Panc1 (cell line): ENCODE measurements around the gene SWAP70.

Source experiments
- POLR2AphosphoS5 ChIP-seq: IDR thresholded peaks from 2 replicates; pipeline ENCODE4 v1.6.1; 2012; ENCODE audit warnings: mild to moderate bottlenecking, low read depth, low read length, moderate library complexity
- SIN3A ChIP-seq: IDR thresholded peaks from 2 replicates; pipeline ENCODE4 v1.6.1; 2012; ENCODE audit warnings: low read depth, mild to moderate bottlenecking, low read length, moderate library complexity, borderline replicate concordance; ENCODE audit not compliant: insufficient read depth
- TCF7L2 ChIP-seq: IDR thresholded peaks from 2 replicates; pipeline ENCODE4 v1.6.1; 2011; ENCODE audit warnings: mild to moderate bottlenecking, low read depth, low read length, inconsistent platforms
- TF ChIP-seq, protein P1 (sequence below): fragments of 450-650 bp; IDR thresholded peaks from 2 replicates; pipeline ENCODE4 v1.5.1; 2017; ENCODE audit warnings: mild to moderate bottlenecking
- TF ChIP-seq, protein P2 (sequence below), 2 experiments: IDR thresholded peaks; 2 replicates each; pipeline ENCODE4 v1.6.1; 2011 to 2012; ENCODE audit warnings: low read depth in 2 of 2, control low read depth in 1 of 2, low read length in 1 of 2, mild to moderate bottlenecking in 1 of 2, moderate library complexity in 1 of 2; ENCODE audit not compliant: insufficient read depth in 1 of 2

DNA sequence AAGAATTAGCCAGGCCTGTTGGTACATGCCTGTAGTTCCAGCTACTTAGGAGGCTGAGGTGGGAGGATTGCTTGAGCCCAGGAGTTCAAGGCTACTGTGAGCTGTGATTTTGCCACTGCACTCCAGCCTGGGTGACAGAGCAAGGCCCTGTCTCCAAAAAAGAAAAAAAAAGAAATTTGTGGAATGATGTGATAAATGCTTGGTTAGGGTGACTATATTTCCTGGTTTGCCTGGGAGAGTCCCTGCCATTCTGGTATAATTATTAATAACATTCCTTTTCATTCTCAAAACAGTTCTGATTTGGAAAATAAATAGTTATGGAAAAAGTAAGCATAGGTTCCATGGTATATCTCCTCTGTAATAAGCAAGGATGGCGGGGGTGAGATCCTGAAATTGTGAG is 74.8 kb downstream of the SWAP70 start:
- TF ChIP-seq, protein P1, sequence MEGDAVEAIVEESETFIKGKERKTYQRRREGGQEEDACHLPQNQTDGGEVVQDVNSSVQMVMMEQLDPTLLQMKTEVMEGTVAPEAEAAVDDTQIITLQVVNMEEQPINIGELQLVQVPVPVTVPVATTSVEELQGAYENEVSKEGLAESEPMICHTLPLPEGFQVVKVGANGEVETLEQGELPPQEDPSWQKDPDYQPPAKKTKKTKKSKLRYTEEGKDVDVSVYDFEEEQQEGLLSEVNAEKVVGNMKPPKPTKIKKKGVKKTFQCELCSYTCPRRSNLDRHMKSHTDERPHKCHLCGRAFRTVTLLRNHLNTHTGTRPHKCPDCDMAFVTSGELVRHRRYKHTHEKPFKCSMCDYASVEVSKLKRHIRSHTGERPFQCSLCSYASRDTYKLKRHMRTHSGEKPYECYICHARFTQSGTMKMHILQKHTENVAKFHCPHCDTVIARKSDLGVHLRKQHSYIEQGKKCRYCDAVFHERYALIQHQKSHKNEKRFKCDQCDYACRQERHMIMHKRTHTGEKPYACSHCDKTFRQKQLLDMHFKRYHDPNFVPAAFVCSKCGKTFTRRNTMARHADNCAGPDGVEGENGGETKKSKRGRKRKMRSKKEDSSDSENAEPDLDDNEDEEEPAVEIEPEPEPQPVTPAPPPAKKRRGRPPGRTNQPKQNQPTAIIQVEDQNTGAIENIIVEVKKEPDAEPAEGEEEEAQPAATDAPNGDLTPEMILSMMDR: no peak
- TF ChIP-seq, protein P2, sequence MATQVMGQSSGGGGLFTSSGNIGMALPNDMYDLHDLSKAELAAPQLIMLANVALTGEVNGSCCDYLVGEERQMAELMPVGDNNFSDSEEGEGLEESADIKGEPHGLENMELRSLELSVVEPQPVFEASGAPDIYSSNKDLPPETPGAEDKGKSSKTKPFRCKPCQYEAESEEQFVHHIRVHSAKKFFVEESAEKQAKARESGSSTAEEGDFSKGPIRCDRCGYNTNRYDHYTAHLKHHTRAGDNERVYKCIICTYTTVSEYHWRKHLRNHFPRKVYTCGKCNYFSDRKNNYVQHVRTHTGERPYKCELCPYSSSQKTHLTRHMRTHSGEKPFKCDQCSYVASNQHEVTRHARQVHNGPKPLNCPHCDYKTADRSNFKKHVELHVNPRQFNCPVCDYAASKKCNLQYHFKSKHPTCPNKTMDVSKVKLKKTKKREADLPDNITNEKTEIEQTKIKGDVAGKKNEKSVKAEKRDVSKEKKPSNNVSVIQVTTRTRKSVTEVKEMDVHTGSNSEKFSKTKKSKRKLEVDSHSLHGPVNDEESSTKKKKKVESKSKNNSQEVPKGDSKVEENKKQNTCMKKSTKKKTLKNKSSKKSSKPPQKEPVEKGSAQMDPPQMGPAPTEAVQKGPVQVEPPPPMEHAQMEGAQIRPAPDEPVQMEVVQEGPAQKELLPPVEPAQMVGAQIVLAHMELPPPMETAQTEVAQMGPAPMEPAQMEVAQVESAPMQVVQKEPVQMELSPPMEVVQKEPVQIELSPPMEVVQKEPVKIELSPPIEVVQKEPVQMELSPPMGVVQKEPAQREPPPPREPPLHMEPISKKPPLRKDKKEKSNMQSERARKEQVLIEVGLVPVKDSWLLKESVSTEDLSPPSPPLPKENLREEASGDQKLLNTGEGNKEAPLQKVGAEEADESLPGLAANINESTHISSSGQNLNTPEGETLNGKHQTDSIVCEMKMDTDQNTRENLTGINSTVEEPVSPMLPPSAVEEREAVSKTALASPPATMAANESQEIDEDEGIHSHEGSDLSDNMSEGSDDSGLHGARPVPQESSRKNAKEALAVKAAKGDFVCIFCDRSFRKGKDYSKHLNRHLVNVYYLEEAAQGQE (IDR thresholded peaks at IDR 0.05; ENCODE audit: insufficient read depth in 1 of 2, low read depth in 2 of 2, low read length in 1 of 2): no peak
- TF ChIP-seq POLR2AphosphoS5: no peak
- TF ChIP-seq SIN3A: no peak
- no peak for TF ChIP-seq TCF7L2
